ENCODE results near the gene BEGAIN.

DNA sequence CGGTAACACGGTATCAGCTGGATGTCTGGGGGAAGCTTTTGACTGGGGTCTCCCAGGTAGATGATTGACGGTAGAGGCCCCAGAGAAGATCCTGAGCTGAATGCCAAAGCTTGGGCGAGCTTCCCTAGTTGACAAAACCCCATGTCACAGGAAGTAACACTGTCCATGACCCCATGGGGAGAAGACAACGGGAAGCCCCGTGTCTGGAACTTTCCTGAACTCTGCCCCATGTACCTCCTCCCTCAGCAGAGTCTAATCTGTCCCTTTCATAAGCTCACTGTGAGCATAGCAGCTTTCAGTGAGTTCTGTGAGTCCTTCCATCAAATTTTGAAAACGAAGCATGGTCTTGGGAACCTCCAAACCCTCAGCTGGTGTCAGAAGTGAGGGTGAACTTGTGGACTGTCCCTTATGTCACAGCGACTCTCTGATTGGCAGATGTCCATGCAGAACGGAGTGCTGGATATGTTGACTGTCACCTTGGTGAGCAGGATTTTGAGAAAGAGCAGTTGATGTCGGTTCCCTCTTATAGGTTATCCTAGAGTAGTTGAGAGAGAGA is 29.7 kb upstream of the BEGAIN start:
- TF ChIP-seq, protein P1, sequence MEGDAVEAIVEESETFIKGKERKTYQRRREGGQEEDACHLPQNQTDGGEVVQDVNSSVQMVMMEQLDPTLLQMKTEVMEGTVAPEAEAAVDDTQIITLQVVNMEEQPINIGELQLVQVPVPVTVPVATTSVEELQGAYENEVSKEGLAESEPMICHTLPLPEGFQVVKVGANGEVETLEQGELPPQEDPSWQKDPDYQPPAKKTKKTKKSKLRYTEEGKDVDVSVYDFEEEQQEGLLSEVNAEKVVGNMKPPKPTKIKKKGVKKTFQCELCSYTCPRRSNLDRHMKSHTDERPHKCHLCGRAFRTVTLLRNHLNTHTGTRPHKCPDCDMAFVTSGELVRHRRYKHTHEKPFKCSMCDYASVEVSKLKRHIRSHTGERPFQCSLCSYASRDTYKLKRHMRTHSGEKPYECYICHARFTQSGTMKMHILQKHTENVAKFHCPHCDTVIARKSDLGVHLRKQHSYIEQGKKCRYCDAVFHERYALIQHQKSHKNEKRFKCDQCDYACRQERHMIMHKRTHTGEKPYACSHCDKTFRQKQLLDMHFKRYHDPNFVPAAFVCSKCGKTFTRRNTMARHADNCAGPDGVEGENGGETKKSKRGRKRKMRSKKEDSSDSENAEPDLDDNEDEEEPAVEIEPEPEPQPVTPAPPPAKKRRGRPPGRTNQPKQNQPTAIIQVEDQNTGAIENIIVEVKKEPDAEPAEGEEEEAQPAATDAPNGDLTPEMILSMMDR (conservative IDR thresholded peaks at IDR 0.05 in 1 of 2, IDR thresholded peaks at IDR 0.05 in 1 of 2; ENCODE audit: low read depth in 1 of 2, low read length in 2 of 2): no peak
- no peak for TF ChIP-seq EZH2 (IDR thresholded peaks at IDR 0.05; ENCODE audit: low read length, missing control alignments)
